ENCODE data around the gene DERL3. TPM values are rescaled to one million over a fixed set of nuclear protein-coding genes. Genes with fewer than 3 reads are reported as not detected.

Gene DERL3
- total and polyA plus RNA-seq, 2 experiments from 2014 or later = 13.6 to 19.5 TPM

GRCh38 chr22:23796461-23796860, 42.3 kb downstream of the DERL3 start:
- ATAC-seq = no peak
- Mint-ChIP-seq H3K27me3 (ENCODE audit: insufficient read depth, low read depth, poor library complexity) (no peaks in the 10 kb centered on the region), H3K4me1 (no peaks in the 10 kb centered on the region), H3K4me3 (no peak overlapping the region), H3K27ac (no peak overlapping the region), H3K9me3 (no peaks in the 10 kb centered on the region; the same call in 2 of the 3 replicates), H3K36me3 (ENCODE audit: low read depth) (peaks cover 90% of the 10 kb centered on the region)
- Histone ChIP-seq H3K4me2 (no peak overlapping the region), H3K79me2 (replicated peaks; ENCODE audit: insufficient read depth) (peaks cover 23% of the 10 kb centered on the region), H3K27ac (ENCODE audit: low read depth) (no peak overlapping the region), H3K4me3 (no peak overlapping the region), H2AFZ (no peak overlapping the region), H3F3A (replicated peaks; ENCODE audit: low read depth) (0 out of 2 replicates have a peak, but pooled peaks cover 9% of the 10 kb centered on the region), H3K9me2 (ENCODE audit: insufficient read depth) (no peaks in the 10 kb centered on the region), H4K20me1 (replicated peaks; ENCODE audit: insufficient read depth) (peaks cover 9% of the 10 kb centered on the region; the same call in 1 of the 2 replicates), H3K27me3 (ENCODE audit: insufficient read depth) (no peaks in the 10 kb centered on the region), H3K36me3 (ENCODE audit: insufficient read depth) (peaks cover 36% of the 10 kb centered on the region), H3K4me1 (ENCODE audit: insufficient read depth) (no peaks in the 10 kb centered on the region)
- DNase-seq (ENCODE audit: low spot score) = no peak
- TF ChIP-seq REST (IDR thresholded peaks at IDR 0.05; ENCODE audit: unreplicated experiment) = no peak
- no peak for TF ChIP-seq JUNB (IDR thresholded peaks at IDR 0.05; ENCODE audit: unreplicated experiment)
- TF ChIP-seq CREB1 (CRISPR knock-in tag; IDR thresholded peaks at IDR 0.05; ENCODE audit: low read depth) = no peak

GRCh38 chr22:23793326-23793725, 45.5 kb downstream of the DERL3 start:
- H3K4me2 ChIP-seq = no peak overlapping the region
- H3K4me1 ChIP-seq (ENCODE audit: insufficient read depth) = peaks cover 14% of the 10 kb centered on the region
- H2AFZ ChIP-seq = no peak overlapping the region
- no peaks in the 10 kb centered on the region for H3K27me3 ChIP-seq (ENCODE audit: insufficient read depth)
- H3K27me3 Mint-ChIP-seq (ENCODE audit: insufficient read depth, low read depth, poor library complexity) = no peaks in the 10 kb centered on the region
- no peak for TF ChIP-seq EZH2 (IDR thresholded peaks at IDR 0.05; ENCODE audit: low read depth, unreplicated experiment)
- no peak for TF ChIP-seq ZNF331 (CRISPR knock-in tag; IDR thresholded peaks at IDR 0.05; ENCODE audit: low read depth)
- no peak for TF ChIP-seq STAT1 (IDR thresholded peaks at IDR 0.05; ENCODE audit: unreplicated experiment)
- no peak for TF ChIP-seq CREB1 (CRISPR knock-in tag; IDR thresholded peaks at IDR 0.05; ENCODE audit: low read depth)
- no peak for TF ChIP-seq ZNF114 (CRISPR knock-in tag; IDR thresholded peaks at IDR 0.05)
- TF ChIP-seq, protein P1, sequence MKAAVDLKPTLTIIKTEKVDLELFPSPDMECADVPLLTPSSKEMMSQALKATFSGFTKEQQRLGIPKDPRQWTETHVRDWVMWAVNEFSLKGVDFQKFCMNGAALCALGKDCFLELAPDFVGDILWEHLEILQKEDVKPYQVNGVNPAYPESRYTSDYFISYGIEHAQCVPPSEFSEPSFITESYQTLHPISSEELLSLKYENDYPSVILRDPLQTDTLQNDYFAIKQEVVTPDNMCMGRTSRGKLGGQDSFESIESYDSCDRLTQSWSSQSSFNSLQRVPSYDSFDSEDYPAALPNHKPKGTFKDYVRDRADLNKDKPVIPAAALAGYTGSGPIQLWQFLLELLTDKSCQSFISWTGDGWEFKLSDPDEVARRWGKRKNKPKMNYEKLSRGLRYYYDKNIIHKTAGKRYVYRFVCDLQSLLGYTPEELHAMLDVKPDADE (IDR thresholded peaks at IDR 0.05) = no peak
- no peak for TF ChIP-seq REST (IDR thresholded peaks at IDR 0.05; ENCODE audit: unreplicated experiment)
- no peak for TF ChIP-seq NANOG (IDR thresholded peaks at IDR 0.05; ENCODE audit: borderline replicate concordance)
- TF ChIP-seq JUNB (IDR thresholded peaks at IDR 0.05; ENCODE audit: unreplicated experiment) = no peak
- no peak for TF ChIP-seq POLR2AphosphoS5 (IDR thresholded peaks at IDR 0.05; ENCODE audit: low read depth)
- no peaks in the 10 kb centered on the region for H3K9me2 ChIP-seq (ENCODE audit: insufficient read depth)
- H3K4me3 ChIP-seq = no peak overlapping the region
- DNase-seq (ENCODE audit: low spot score) (no peak), ATAC-seq (no peak)
- H3F3A ChIP-seq (replicated peaks; ENCODE audit: low read depth) = 0 out of 2 replicates have a peak, but pooled peaks cover 16% of the 10 kb centered on the region
- H3K4me1 Mint-ChIP-seq = peaks cover 13% of the 10 kb centered on the region
- H3K9me3 Mint-ChIP-seq = no peaks in the 10 kb centered on the region
- peaks cover 25% of the 10 kb centered on the region for H4K20me1 ChIP-seq (replicated peaks; ENCODE audit: insufficient read depth)
- H3K27ac Mint-ChIP-seq = no peak overlapping the region
- H3K36me3 Mint-ChIP-seq (ENCODE audit: low read depth) = peaks cover 64% of the 10 kb centered on the region
- 0 out of 2 replicates have a peak overlapping the region, but pooled peaks have one; percentile 14 for H3K27ac ChIP-seq (ENCODE audit: low read depth)
- peaks cover 55% of the 10 kb centered on the region for H3K79me2 ChIP-seq (replicated peaks; ENCODE audit: insufficient read depth)
- H3K36me3 ChIP-seq (ENCODE audit: insufficient read depth) = peaks cover 26% of the 10 kb centered on the region
- H3K4me3 Mint-ChIP-seq = no peak overlapping the region

All from GM23338 (cell line).